Myometrial cell (primary cell): ENCODE data around the gene APPL1. TPM values are rescaled to one million over a fixed set of nuclear protein-coding genes. Genes with fewer than 3 reads are reported as not detected.

Experiments
- total RNA-seq: library from RNA; depleted of rRNA; stranded (reverse); fragments of >200 nt; gene quantifications from 2 replicates; pipeline ENCODE4 v1.2.3, GENCODE V29; 2015

The APPL1 gene
- total RNA-seq: 19.9 and 30.1 TPM in 2 replicates

GRCh38 chr3:57227204-57227929, at the start of gene APPL1:
APPL1 (plus strand) TSS chr3:57227729; CDS start chr3:57227884, 155 bp downstream.

GRCh38 chr3:57199895-57200297, 27.6 kb upstream of the APPL1 start, which contains the start of gene HESX1:
HESX1 (minus strand) TSS chr3:57199978; CDS start chr3:57199918, 60 bp downstream.

GRCh38 chr3:57292159-57292896, 64.8 kb downstream of the APPL1 start, which contains the start of gene ASB14:
ASB14 (minus strand) TSS chr3:57292685; CDS start chr3:57292033, 652 bp downstream.

Other genes starting within 250 kb of the APPL1 start
- gene SPATA12, start 167.1 kb upstream of the APPL1 start, total RNA-seq: not detected in 2 replicates
- gene IL17RD, start 62.4 kb upstream of the APPL1 start, total RNA-seq: 3.5 and 4.6 TPM in 2 replicates
- gene HESX1, start 27.8 kb upstream of the APPL1 start, total RNA-seq: not detected in 2 replicates
- gene ASB14, start 65.0 kb downstream of the APPL1 start, total RNA-seq: not detected in 2 replicates